T follicular helper cell (primary cell): ENCODE measurements around the gene MED1.

Source experiments
- DNase-seq: peaks from one replicate; pipeline ENCODE4 v3.0.0-alpha.2; 2020; ENCODE audit warnings: low read depth

MED1 gene

GRCh38 chr17:39361064-39361463 is 90.0 kb downstream of the MED1 start:
- DNase-seq, result no peak

- no peak for DNase-seq
These were observed 90.5 kb downstream of the MED1 start for GRCh38 chr17:39360537-39360936.

- DNase-seq, result no peak
These were observed 91.1 kb downstream of the MED1 start for GRCh38 chr17:39359994-39360393.

DNA sequence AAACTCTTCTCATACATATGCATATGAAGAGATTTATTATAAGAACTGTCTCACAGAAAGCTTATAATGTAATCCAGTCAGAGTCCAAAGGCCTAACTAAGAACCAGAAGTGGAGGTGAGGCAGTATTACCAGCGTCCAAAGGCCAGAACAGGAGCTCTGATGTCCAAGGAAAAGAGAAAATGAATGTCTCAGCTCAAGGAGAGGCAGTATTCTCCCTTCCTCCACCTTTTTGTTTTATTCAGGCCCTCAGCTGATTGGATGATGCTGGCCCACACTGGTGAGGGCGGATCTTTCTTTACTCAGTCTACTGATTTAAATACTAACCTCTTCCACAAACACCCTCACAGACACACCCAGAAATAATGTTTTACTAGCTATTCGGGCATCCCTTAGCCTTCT is 93.1 kb downstream of the MED1 start:
- DNase-seq, result no peak

DNA sequence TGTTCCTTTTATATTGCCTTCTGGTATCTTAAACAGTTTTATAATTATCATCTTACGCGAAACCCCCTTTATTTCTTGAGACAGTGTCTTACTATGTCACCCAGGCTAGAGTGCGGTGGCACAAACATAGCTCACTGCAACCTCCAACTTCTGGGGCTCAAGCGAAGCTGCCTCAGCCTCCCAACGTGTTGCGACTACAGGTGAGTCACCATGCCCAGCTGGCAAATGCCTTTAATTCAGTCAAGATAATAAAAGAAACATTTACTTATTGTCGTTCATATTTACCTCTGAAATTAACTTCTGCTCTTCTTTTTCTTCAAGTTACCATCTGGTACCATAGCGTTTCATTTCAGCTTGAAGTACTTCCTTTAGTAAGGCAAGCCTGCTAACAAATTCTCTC is 93.6 kb downstream of the MED1 start:
- no peak for DNase-seq
